ENCODE data around the gene PPFIA2.

DNA sequence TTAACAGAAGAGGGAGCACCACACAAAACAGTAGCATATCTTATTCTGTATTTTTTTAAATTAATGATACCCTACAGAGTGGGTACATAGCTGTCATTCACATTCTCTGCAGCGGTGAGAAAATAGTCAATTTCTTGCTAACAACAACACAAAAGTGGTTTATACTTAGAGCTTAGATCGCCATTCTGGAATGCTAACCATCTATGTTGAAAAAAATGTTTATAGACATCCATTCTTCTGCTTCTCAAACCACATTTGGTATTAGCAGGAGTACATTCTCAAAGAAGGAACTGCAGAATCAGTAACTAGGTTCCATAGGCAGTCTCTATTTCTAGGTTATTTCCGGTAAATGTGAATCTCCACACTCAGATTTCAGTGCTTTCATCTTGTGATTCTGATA lies 185.9 kb downstream of the PPFIA2 start:
- no peak for TF ChIP-seq TAF1 (IDR thresholded peaks at IDR 0.05; ENCODE audit: borderline replicate concordance, insufficient read depth, low read length)
- TF ChIP-seq, protein P1, sequence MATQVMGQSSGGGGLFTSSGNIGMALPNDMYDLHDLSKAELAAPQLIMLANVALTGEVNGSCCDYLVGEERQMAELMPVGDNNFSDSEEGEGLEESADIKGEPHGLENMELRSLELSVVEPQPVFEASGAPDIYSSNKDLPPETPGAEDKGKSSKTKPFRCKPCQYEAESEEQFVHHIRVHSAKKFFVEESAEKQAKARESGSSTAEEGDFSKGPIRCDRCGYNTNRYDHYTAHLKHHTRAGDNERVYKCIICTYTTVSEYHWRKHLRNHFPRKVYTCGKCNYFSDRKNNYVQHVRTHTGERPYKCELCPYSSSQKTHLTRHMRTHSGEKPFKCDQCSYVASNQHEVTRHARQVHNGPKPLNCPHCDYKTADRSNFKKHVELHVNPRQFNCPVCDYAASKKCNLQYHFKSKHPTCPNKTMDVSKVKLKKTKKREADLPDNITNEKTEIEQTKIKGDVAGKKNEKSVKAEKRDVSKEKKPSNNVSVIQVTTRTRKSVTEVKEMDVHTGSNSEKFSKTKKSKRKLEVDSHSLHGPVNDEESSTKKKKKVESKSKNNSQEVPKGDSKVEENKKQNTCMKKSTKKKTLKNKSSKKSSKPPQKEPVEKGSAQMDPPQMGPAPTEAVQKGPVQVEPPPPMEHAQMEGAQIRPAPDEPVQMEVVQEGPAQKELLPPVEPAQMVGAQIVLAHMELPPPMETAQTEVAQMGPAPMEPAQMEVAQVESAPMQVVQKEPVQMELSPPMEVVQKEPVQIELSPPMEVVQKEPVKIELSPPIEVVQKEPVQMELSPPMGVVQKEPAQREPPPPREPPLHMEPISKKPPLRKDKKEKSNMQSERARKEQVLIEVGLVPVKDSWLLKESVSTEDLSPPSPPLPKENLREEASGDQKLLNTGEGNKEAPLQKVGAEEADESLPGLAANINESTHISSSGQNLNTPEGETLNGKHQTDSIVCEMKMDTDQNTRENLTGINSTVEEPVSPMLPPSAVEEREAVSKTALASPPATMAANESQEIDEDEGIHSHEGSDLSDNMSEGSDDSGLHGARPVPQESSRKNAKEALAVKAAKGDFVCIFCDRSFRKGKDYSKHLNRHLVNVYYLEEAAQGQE (IDR thresholded peaks at IDR 0.05; ENCODE audit: insufficient read depth in 1 of 2, low read depth in 2 of 2, low read length in 2 of 2): no peak
- no peak for TF ChIP-seq POLR2AphosphoS5 (IDR thresholded peaks at IDR 0.05; ENCODE audit: low read depth, low read length)
- TF ChIP-seq SIN3A (IDR thresholded peaks at IDR 0.05; ENCODE audit: borderline replicate concordance, insufficient read depth, low read length): no peak
